WTC11 (cell line): ENCODE data around the gene CLIC5. TPM values are rescaled to one million over a fixed set of nuclear protein-coding genes. Genes with fewer than 3 reads are reported as not detected.

ENCODE experiments used
- ATAC-seq: fragments of 200-7000 bp; cut with Tn5 transposase; 2 replicates; pipeline ENCODE4 v1.10.0; 2021; ENCODE audit warnings: mild to moderate bottlenecking, moderate library complexity
- CTCF ChIA-PET: fragments of 300-600 bp; sonication (Branson Sonifier 250); formaldehyde crosslinking; loops from one replicate; lab custom pipeline; 2021; ENCODE audit warnings: antibody characterized with exemption; lab: Charles Lee
- POLR2A ChIA-PET: fragments of 350-600 bp; sonication (Branson Sonifier 250); formaldehyde crosslinking; loops from one replicate; lab custom pipeline; 2021; ENCODE audit warnings: antibody characterized with exemption; lab: Charles Lee
- DNase-seq: peaks from one replicate; pipeline ENCODE4 v3.0.0; 2021; ENCODE audit warnings: low spot score
- H3K27ac Mint-ChIP-seq: 2 replicates; pipeline ENCODE4 v1.8.0; 2021; ENCODE audit warnings: mixed read lengths
- H3K27me3 Mint-ChIP-seq: 2 replicates; pipeline ENCODE4 v1.8.0; 2021; ENCODE audit warnings: low read depth, mild to moderate bottlenecking, moderate library complexity, mixed read lengths
- H3K36me3 Mint-ChIP-seq: 2 replicates; pipeline ENCODE4 v1.8.0; 2021; ENCODE audit warnings: mixed read lengths
- H3K4me1 Mint-ChIP-seq: 2 replicates; pipeline ENCODE4 v1.8.0; 2022; ENCODE audit warnings: mixed read lengths
- H3K4me3 Mint-ChIP-seq: 2 replicates; pipeline ENCODE4 v1.8.0; 2021; ENCODE audit warnings: mild to moderate bottlenecking, moderate library complexity, mixed read lengths
- H3K9me3 Mint-ChIP-seq: 2 replicates; pipeline ENCODE4 v1.8.0; 2021; ENCODE audit warnings: mixed read lengths
- EMX1 ChIP-seq: fragments of 250-450 bp; sonication (Bioruptor Pico); IDR thresholded peaks from 2 replicates; pipeline ENCODE4 v1.8.0; 2021; ENCODE audit warnings: mild to moderate bottlenecking
- ETV6 ChIP-seq: sonication (generic); formaldehyde crosslinking; IDR thresholded peaks from 2 replicates; pipeline ENCODE4 v1.8.1; 2022; ENCODE audit warnings: mild to moderate bottlenecking, missing genetic modification reagents
- FOXJ3 ChIP-seq: sonication (generic); formaldehyde crosslinking; IDR thresholded peaks from 2 replicates; pipeline ENCODE4 v1.9.0; 2021; ENCODE audit warnings: missing genetic modification reagents, mild to moderate bottlenecking, borderline replicate concordance
- FOXK1 ChIP-seq: sonication (generic); formaldehyde crosslinking; IDR thresholded peaks from 2 replicates; pipeline ENCODE4 v1.8.0; 2022; ENCODE audit warnings: mild to moderate bottlenecking, moderate library complexity, missing genetic modification reagents
- FOXP1 ChIP-seq: sonication (generic); formaldehyde crosslinking; IDR thresholded peaks from 2 replicates; pipeline ENCODE4 v1.8.0; 2022; ENCODE audit warnings: missing genetic modification reagents, mild to moderate bottlenecking, moderate library complexity, borderline replicate concordance
- GRHL2 ChIP-seq: fragments of 250-450 bp; sonication (Bioruptor Pico); IDR thresholded peaks from 2 replicates; pipeline ENCODE4 v1.8.0; 2022; ENCODE audit warnings: mild to moderate bottlenecking, moderate library complexity; ENCODE audit not compliant: insufficient replicate concordance, severe bottlenecking
- GTF2I ChIP-seq: fragments of 250-450 bp; sonication (Bioruptor Pico); conservative IDR thresholded peaks from 2 replicates; pipeline ENCODE4 v1.4.0; 2021; ENCODE audit warnings: mild to moderate bottlenecking
- HMGA2 ChIP-seq: fragments of 250-450 bp; sonication (Bioruptor Pico); IDR thresholded peaks from 2 replicates; pipeline ENCODE4 v1.4.0; 2021; ENCODE audit warnings: mild to moderate bottlenecking, moderate library complexity
- MXD4 ChIP-seq: fragments of 250-450 bp; sonication (Bioruptor Pico); IDR thresholded peaks from 2 replicates; pipeline ENCODE4 v1.8.0; 2021; ENCODE audit warnings: mild to moderate bottlenecking, moderate library complexity, borderline replicate concordance
- MYBL2 ChIP-seq: sonication (generic); formaldehyde crosslinking; IDR thresholded peaks from 2 replicates; pipeline ENCODE4 v1.8.1; 2023; ENCODE audit warnings: mild to moderate bottlenecking, moderate library complexity, missing genetic modification reagents
- NR1H2 ChIP-seq: sonication (generic); formaldehyde crosslinking; IDR thresholded peaks from 2 replicates; pipeline ENCODE4 v1.9.0; 2021; ENCODE audit warnings: mild to moderate bottlenecking, moderate library complexity, missing genetic modification reagents
- NR2C2 ChIP-seq: sonication (generic); formaldehyde crosslinking; IDR thresholded peaks from 2 replicates; pipeline ENCODE4 v1.8.0; 2022; ENCODE audit warnings: mild to moderate bottlenecking, missing genetic modification reagents
- RELA ChIP-seq: sonication (generic); formaldehyde crosslinking; IDR thresholded peaks from 2 replicates; pipeline ENCODE4 v1.8.1; 2022; ENCODE audit warnings: missing genetic modification reagents, mild to moderate bottlenecking, borderline replicate concordance
- SP1 ChIP-seq: sonication (generic); formaldehyde crosslinking; conservative IDR thresholded peaks from 2 replicates; pipeline ENCODE4 v1.8.1; 2022; ENCODE audit warnings: missing genetic modification reagents
- TEAD4 ChIP-seq: sonication (generic); formaldehyde crosslinking; IDR thresholded peaks from 2 replicates; pipeline ENCODE4 v1.8.0; 2022; ENCODE audit warnings: mild to moderate bottlenecking, missing genetic modification reagents
- TP53 ChIP-seq: sonication (generic); formaldehyde crosslinking; IDR thresholded peaks from 2 replicates; pipeline ENCODE4 v1.8.1; 2023; ENCODE audit warnings: mild to moderate bottlenecking, missing genetic modification reagents
- ZNF219 ChIP-seq: sonication (generic); formaldehyde crosslinking; IDR thresholded peaks from 2 replicates; pipeline ENCODE4 v1.8.0; 2023; ENCODE audit warnings: missing genetic modification reagents, mild to moderate bottlenecking, borderline replicate concordance
- ZNF232 ChIP-seq: sonication (generic); formaldehyde crosslinking; IDR thresholded peaks from 2 replicates; pipeline ENCODE4 v1.8.0; 2022; ENCODE audit warnings: mild to moderate bottlenecking, missing genetic modification reagents
- ZNF416 ChIP-seq: fragments of 250-450 bp; sonication (Bioruptor Pico); IDR thresholded peaks from 2 replicates; pipeline ENCODE4 v1.9.0; 2021; ENCODE audit warnings: mild to moderate bottlenecking, inconsistent platforms
- total RNA-seq: library from RNA; stranded (reverse); gene quantifications from 3 replicates; pipeline ENCODE4 v1.2.3, GENCODE V29; 2021
- TF ChIP-seq, protein P1 (sequence below): sonication (generic); formaldehyde crosslinking; IDR thresholded peaks from 2 replicates; pipeline ENCODE4 v1.8.0; 2022; ENCODE audit warnings: mild to moderate bottlenecking, missing genetic modification reagents
- TF ChIP-seq, protein P2 (sequence below): fragments of 250-450 bp; sonication (Bioruptor Pico); IDR thresholded peaks from 2 replicates; pipeline ENCODE4 v1.9.0; 2021; ENCODE audit warnings: mild to moderate bottlenecking, borderline replicate concordance
- TF ChIP-seq, protein P3 (sequence below): sonication (generic); formaldehyde crosslinking; IDR thresholded peaks from 2 replicates; pipeline ENCODE4 v1.8.0; 2023; ENCODE audit warnings: mild to moderate bottlenecking, missing genetic modification reagents
- TF ChIP-seq, protein P4 (sequence below): sonication (generic); formaldehyde crosslinking; IDR thresholded peaks from 2 replicates; pipeline ENCODE4 v1.8.1; 2022; ENCODE audit warnings: mild to moderate bottlenecking, moderate library complexity, missing genetic modification reagents
- TF ChIP-seq, protein P5 (sequence below): sonication (generic); formaldehyde crosslinking; IDR thresholded peaks from 2 replicates; pipeline ENCODE4 v1.8.1; 2023; ENCODE audit warnings: mild to moderate bottlenecking, missing genetic modification reagents

The CLIC5 gene
- total RNA-seq, 1 experiment from 2014 or later: 0.22 TPM

DNA sequence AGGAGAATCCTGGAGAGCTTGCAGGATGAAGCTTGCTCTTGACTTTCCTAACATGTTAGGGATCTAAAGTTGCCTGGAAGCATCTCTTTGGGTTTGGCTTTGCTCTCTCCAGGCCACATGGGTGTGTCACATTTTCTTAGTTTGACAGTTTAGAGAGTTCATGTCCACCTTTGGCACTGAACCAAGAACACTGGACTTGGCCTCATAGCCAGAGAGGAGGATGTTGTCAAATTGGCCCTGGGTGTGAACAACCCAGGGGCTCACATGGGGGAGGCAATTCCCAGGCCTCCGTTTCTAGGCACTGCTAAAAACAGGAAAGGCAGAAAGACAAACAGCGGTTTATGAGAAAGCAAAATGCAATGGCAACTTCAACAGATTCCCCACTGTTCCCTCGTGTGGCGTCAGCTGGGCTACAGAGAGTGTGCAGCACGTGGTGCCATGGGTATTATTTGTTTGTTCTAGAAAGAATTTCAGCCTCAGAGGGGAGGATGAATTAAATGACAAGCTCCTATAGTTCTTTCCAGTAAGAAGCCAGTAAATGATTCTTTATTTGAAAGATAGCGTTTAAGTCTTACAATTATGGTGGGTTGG, 93.9 kb downstream of the CLIC5 start:
- no peaks in the 10 kb centered on the region for H3K36me3 Mint-ChIP-seq
- DNase-seq (no peak), ATAC-seq (no peak)
- H3K9me3 Mint-ChIP-seq: no peaks in the 10 kb centered on the region
- H3K27me3 Mint-ChIP-seq: peaks cover 11% of the 10 kb centered on the region; the same call in 1 of the 2 replicates
- peaks cover 23% of the 10 kb centered on the region for H3K4me1 Mint-ChIP-seq
- ChIA-PET CTCF (interaction anchor here (1.0 to 2.2 kb wide), 12 partner anchors 9 to 1452 kb away, joined by 3 to 36 read pairs (median 5); partner anchors contain the start of gene SUPT3H), POLR2A (no interaction called here)
- H3K27ac Mint-ChIP-seq: no peak overlapping the region
- TF ChIP-seq NR1H2 (CRISPR knock-in tag) (no peak), FOXP1 (CRISPR knock-in tag) (no peak), GTF2I (CRISPR knock-in tag) (no peak), TEAD4 (CRISPR knock-in tag) (no peak), MXD4 (CRISPR knock-in tag) (no peak), RELA (CRISPR knock-in tag) (no peak), FOXJ3 (CRISPR knock-in tag) (no peak), ZNF219 (no peak), FOXK1 (CRISPR knock-in tag) (no peak)
- TF ChIP-seq, protein P1, sequence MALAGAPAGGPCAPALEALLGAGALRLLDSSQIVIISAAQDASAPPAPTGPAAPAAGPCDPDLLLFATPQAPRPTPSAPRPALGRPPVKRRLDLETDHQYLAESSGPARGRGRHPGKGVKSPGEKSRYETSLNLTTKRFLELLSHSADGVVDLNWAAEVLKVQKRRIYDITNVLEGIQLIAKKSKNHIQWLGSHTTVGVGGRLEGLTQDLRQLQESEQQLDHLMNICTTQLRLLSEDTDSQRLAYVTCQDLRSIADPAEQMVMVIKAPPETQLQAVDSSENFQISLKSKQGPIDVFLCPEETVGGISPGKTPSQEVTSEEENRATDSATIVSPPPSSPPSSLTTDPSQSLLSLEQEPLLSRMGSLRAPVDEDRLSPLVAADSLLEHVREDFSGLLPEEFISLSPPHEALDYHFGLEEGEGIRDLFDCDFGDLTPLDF (CRISPR knock-in tag): no peak
- TF ChIP-seq, protein P2, sequence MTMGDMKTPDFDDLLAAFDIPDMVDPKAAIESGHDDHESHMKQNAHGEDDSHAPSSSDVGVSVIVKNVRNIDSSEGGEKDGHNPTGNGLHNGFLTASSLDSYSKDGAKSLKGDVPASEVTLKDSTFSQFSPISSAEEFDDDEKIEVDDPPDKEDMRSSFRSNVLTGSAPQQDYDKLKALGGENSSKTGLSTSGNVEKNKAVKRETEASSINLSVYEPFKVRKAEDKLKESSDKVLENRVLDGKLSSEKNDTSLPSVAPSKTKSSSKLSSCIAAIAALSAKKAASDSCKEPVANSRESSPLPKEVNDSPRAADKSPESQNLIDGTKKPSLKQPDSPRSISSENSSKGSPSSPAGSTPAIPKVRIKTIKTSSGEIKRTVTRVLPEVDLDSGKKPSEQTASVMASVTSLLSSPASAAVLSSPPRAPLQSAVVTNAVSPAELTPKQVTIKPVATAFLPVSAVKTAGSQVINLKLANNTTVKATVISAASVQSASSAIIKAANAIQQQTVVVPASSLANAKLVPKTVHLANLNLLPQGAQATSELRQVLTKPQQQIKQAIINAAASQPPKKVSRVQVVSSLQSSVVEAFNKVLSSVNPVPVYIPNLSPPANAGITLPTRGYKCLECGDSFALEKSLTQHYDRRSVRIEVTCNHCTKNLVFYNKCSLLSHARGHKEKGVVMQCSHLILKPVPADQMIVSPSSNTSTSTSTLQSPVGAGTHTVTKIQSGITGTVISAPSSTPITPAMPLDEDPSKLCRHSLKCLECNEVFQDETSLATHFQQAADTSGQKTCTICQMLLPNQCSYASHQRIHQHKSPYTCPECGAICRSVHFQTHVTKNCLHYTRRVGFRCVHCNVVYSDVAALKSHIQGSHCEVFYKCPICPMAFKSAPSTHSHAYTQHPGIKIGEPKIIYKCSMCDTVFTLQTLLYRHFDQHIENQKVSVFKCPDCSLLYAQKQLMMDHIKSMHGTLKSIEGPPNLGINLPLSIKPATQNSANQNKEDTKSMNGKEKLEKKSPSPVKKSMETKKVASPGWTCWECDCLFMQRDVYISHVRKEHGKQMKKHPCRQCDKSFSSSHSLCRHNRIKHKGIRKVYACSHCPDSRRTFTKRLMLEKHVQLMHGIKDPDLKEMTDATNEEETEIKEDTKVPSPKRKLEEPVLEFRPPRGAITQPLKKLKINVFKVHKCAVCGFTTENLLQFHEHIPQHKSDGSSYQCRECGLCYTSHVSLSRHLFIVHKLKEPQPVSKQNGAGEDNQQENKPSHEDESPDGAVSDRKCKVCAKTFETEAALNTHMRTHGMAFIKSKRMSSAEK: no peak
- TF ChIP-seq, protein P3, sequence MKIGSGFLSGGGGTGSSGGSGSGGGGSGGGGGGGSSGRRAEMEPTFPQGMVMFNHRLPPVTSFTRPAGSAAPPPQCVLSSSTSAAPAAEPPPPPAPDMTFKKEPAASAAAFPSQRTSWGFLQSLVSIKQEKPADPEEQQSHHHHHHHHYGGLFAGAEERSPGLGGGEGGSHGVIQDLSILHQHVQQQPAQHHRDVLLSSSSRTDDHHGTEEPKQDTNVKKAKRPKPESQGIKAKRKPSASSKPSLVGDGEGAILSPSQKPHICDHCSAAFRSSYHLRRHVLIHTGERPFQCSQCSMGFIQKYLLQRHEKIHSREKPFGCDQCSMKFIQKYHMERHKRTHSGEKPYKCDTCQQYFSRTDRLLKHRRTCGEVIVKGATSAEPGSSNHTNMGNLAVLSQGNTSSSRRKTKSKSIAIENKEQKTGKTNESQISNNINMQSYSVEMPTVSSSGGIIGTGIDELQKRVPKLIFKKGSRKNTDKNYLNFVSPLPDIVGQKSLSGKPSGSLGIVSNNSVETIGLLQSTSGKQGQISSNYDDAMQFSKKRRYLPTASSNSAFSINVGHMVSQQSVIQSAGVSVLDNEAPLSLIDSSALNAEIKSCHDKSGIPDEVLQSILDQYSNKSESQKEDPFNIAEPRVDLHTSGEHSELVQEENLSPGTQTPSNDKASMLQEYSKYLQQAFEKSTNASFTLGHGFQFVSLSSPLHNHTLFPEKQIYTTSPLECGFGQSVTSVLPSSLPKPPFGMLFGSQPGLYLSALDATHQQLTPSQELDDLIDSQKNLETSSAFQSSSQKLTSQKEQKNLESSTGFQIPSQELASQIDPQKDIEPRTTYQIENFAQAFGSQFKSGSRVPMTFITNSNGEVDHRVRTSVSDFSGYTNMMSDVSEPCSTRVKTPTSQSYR: no peak
- H3K4me3 Mint-ChIP-seq: no peak overlapping the region

DNA sequence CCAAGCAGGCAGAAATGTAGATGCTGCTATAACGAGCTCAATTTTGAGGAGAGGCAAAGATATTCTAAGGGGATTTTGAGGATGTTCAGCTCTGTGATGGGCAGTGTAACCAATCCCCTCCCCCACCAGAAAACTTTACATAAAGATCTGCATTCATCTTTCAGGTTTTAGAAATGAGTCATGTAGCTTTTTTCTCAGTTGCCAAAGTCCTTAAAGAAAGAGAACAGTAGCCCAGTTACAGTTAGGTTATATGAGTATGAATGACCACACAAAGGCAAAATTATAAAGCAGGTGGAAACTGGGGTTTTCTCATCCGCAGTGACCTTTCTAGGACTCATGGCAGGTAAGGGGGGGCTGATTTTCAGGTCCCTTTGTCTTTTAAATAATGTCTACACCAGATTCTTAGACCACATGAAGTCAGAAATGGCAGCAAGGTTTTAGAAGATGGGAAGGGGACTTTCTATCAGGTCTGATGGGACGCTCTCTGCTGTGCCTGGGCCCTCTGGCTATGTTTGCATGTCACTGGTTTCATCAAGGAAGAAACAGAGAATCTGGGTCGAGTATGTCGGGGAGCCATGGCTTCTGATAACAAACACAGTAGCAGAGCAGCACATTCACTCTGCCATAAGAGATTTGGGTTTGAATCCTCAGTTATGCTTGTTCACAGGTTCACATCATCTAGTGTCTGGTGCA, 94.7 kb downstream of the CLIC5 start:
- DNase-seq (no peak), ATAC-seq (no peak)
- POLR2A ChIA-PET: no interaction called here
- peaks cover 11% of the 10 kb centered on the region; the same call in 1 of the 2 replicates for H3K27me3 Mint-ChIP-seq
- H3K27ac Mint-ChIP-seq: no peak overlapping the region
- peaks cover 19% of the 10 kb centered on the region for H3K4me1 Mint-ChIP-seq
- no peaks in the 10 kb centered on the region for H3K9me3 Mint-ChIP-seq
- H3K36me3 Mint-ChIP-seq: no peaks in the 10 kb centered on the region
- CTCF ChIA-PET: interaction anchor here (0.8 to 2.2 kb wide), 2 partner anchors 9 to 1445 kb away, joined by 3 to 30 read pairs; no protein-coding TSS in a partner anchor
- no peak overlapping the region for H3K4me3 Mint-ChIP-seq
- TF ChIP-seq ZNF416: no peak
- no peak for TF ChIP-seq NR2C2
- TF ChIP-seq ETV6 (CRISPR knock-in tag): no peak
- TF ChIP-seq, protein P4, sequence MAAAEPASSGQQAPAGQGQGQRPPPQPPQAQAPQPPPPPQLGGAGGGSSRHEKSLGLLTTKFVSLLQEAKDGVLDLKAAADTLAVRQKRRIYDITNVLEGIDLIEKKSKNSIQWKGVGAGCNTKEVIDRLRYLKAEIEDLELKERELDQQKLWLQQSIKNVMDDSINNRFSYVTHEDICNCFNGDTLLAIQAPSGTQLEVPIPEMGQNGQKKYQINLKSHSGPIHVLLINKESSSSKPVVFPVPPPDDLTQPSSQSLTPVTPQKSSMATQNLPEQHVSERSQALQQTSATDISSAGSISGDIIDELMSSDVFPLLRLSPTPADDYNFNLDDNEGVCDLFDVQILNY (CRISPR knock-in tag): no peak
- no peak for TF ChIP-seq HMGA2 (CRISPR knock-in tag)
- no peak for TF ChIP-seq TP53 (CRISPR knock-in tag)
- TF ChIP-seq EMX1 (CRISPR knock-in tag): no peak
- TF ChIP-seq, protein P5, sequence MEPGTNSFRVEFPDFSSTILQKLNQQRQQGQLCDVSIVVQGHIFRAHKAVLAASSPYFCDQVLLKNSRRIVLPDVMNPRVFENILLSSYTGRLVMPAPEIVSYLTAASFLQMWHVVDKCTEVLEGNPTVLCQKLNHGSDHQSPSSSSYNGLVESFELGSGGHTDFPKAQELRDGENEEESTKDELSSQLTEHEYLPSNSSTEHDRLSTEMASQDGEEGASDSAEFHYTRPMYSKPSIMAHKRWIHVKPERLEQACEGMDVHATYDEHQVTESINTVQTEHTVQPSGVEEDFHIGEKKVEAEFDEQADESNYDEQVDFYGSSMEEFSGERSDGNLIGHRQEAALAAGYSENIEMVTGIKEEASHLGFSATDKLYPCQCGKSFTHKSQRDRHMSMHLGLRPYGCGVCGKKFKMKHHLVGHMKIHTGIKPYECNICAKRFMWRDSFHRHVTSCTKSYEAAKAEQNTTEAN (CRISPR knock-in tag): no peak
- no peak for TF ChIP-seq FOXP1 (CRISPR knock-in tag)
- no peak for TF ChIP-seq MYBL2 (CRISPR knock-in tag)
- no peak for TF ChIP-seq SP1
- no peak for TF ChIP-seq ZNF232 (CRISPR knock-in tag)
- TF ChIP-seq GRHL2: no peak
- TF ChIP-seq, protein P1 (CRISPR knock-in tag): no peak
